ENCODE results near the gene COL9A3. TPM values are rescaled to one million over a fixed set of nuclear protein-coding genes. Genes with fewer than 3 reads are reported as not detected.

COL9A3 gene
- total RNA-seq, 1 experiment from 2014 or later = 8.5 TPM

DNA sequence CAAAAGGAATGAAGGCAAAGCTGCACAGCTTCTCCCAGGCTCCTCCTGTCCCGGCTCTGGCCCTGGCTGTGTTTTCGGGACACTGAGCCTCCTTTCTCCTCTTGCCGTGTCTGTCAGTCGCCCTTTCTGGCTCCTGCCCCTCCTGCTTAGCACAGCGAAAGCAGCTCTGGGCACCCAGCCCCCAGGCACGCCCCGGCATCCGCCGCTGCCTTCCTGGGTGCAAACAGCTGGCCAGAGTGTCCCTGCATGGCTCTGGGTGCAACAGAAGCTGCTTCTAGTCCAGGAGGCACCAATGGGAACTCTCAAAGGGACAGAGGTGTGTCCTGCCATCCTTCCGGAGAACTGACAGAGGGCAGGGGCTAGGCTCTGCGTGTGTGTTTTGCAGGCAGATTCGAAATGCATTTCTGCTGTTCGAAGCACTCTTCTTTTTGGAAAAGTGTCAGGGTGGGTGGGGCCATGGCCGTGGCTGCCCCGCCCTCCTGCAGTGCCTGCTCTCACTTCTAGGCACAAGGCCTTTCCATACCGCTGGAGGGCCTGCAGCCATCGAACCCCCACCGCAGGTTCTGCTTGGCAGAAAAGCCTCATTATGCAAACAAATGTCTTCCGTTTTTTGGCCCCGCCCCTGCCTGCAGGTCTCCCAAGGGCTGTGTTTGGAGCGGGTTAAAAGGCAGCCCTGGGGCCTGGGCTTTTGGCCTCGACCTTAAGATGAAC lies 15.5 kb downstream of the COL9A3 start:
- no peaks in the 10 kb centered on the region for H3K36me3 ChIP-seq (ENCODE audit: low read depth)
- H3F3A ChIP-seq (ENCODE audit: insufficient read depth, low read depth) = peaks cover 15% of the 10 kb centered on the region; the same call in 1 of the 2 replicates
- no peaks in the 10 kb centered on the region for H3K9me2 ChIP-seq (ENCODE audit: insufficient read depth)
- H4K20me1 ChIP-seq (ENCODE audit: insufficient read depth) = no peaks in the 10 kb centered on the region
- no TSS peak for BruUV-seq (replicated peaks)
- ChIA-PET POLR2A (ENCODE audit: unreplicated experiment) (interaction anchor here (0.7 kb wide), 1 partner anchor 56 kb away, joined by 3 read pairs; no protein-coding TSS in a partner anchor), CTCF (interaction anchor here (0.6 to 1.4 kb wide), 2 partner anchors 17 to 38 kb away, joined by 3 to 4 read pairs; no protein-coding TSS in a partner anchor)
- H3K9me3 ChIP-seq (ENCODE audit: insufficient read depth, low read depth) = no peaks in the 10 kb centered on the region
- TF ChIP-seq, protein P1, sequence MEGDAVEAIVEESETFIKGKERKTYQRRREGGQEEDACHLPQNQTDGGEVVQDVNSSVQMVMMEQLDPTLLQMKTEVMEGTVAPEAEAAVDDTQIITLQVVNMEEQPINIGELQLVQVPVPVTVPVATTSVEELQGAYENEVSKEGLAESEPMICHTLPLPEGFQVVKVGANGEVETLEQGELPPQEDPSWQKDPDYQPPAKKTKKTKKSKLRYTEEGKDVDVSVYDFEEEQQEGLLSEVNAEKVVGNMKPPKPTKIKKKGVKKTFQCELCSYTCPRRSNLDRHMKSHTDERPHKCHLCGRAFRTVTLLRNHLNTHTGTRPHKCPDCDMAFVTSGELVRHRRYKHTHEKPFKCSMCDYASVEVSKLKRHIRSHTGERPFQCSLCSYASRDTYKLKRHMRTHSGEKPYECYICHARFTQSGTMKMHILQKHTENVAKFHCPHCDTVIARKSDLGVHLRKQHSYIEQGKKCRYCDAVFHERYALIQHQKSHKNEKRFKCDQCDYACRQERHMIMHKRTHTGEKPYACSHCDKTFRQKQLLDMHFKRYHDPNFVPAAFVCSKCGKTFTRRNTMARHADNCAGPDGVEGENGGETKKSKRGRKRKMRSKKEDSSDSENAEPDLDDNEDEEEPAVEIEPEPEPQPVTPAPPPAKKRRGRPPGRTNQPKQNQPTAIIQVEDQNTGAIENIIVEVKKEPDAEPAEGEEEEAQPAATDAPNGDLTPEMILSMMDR (conservative IDR thresholded peaks at IDR 0.05) = no peak
- no peak for TF ChIP-seq EZH2 (IDR thresholded peaks at IDR 0.05; ENCODE audit: low read depth)
- no peak overlapping the region for H3K4me3 ChIP-seq
- H2AFZ ChIP-seq = no peak overlapping the region
- peak in 1 of 2 experiments; percentile 32 for DNase-seq
- H3K27me3 ChIP-seq (ENCODE audit: insufficient read depth, low read depth) = no peaks in the 10 kb centered on the region
- H3K79me2 ChIP-seq (ENCODE audit: low read depth) = no peaks in the 10 kb centered on the region
- peak overlapping the region; percentile 61 for H3K4me2 ChIP-seq
- intact Hi-C loops (cut with micrococcal nuclease; ENCODE audit: unreplicated experiment) = no loop called here
- H3K4me1 ChIP-seq (replicated peaks; ENCODE audit: insufficient read depth) = peaks cover 33% of the 10 kb centered on the region
- no peak overlapping the region for H3K27ac ChIP-seq

DNA sequence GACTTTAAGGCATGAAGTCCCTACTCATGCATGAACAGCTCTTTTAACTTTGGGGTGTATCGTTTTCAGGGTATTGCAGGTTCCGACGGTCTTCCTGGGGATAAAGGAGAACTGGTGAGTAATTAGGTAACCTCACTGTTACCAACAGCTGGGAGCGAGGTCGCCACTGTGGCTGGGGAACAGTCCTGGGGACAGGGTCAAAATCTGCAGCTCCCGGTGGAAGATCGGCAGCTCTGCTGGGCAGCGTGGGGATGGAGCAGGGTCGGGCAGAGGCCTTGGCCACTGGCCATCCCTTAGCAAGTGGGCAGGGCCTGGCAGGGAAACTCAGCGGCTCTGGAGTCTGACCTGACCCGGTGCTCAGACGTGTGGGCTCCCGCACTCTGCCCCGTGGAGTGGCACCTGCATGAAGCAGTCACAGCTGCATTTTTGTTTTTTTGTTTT lies 16.1 kb downstream of the COL9A3 start:
- H3K9me2 ChIP-seq (ENCODE audit: insufficient read depth) = no peaks in the 10 kb centered on the region
- CTCF ChIA-PET = interaction anchor here (0.6 to 1.4 kb wide), 2 partner anchors 18 to 39 kb away, joined by 3 to 4 read pairs; no protein-coding TSS in a partner anchor
- no peak overlapping the region for H2AFZ ChIP-seq
- POLR2A ChIA-PET (ENCODE audit: unreplicated experiment) = no interaction called here
- intact Hi-C loops (cut with micrococcal nuclease; ENCODE audit: unreplicated experiment) = no loop called here
- H3K27me3 ChIP-seq (ENCODE audit: insufficient read depth, low read depth) = no peaks in the 10 kb centered on the region
- H4K20me1 ChIP-seq (ENCODE audit: insufficient read depth) = no peaks in the 10 kb centered on the region
- H3K79me2 ChIP-seq (ENCODE audit: low read depth) = no peaks in the 10 kb centered on the region
- H3K27ac ChIP-seq = no peak overlapping the region
- peaks cover 15% of the 10 kb centered on the region; the same call in 1 of the 2 replicates for H3F3A ChIP-seq (ENCODE audit: insufficient read depth, low read depth)
- H3K4me3 ChIP-seq = no peak overlapping the region
- H3K9me3 ChIP-seq (ENCODE audit: insufficient read depth, low read depth) = no peaks in the 10 kb centered on the region
- no TSS peak for BruUV-seq (replicated peaks)
- TF ChIP-seq, protein P1 (conservative IDR thresholded peaks at IDR 0.05) = no peak
- no peak for TF ChIP-seq EZH2 (IDR thresholded peaks at IDR 0.05; ENCODE audit: low read depth)
- DNase-seq = no peak
- peaks cover 38% of the 10 kb centered on the region for H3K4me1 ChIP-seq (replicated peaks; ENCODE audit: insufficient read depth)
- H3K4me2 ChIP-seq = peak overlapping the region; percentile 61
- no peaks in the 10 kb centered on the region for H3K36me3 ChIP-seq (ENCODE audit: low read depth)

DNA sequence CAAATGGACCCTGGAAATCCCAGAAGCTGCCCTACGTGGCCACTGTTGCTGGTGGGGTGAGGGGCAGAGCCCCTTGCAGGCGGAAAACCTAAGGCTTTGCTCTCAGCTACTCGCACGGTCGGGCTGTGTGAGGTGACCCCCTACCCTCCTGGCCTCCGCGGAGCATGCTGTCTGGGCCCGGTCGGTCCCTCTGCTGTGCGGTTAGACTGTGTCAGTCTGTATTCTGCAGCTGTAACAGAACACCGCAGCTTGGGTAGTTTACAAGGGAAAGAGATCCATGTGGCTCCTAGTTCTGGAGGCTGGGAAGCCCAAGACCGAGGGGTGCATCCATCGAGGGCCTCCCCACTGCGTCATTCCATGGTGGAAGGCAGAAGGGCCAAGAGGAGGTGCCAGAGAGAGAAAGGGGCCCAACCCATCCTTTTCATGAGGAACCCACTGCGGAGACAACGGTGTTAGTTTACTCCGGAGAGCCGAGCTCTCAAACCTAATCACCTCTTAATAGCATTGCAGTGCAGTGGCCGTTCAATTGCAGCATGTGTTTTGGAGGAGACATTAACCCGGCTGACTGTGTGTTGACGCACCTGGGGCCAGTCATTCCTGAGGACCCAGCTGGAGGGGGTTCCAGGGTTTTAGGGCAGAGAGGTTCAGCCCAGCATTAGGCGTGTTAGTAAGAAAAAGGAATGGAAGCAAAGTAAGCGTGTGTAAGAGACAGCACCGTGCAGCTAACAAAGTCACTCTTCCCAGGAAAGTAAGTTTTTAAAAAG lies 18.3 kb downstream of the COL9A3 start:
- no peak overlapping the region for H3K27ac ChIP-seq
- H3K4me2 ChIP-seq = no peak overlapping the region
- peaks cover 24% of the 10 kb centered on the region; the same call in 1 of the 2 replicates for H3F3A ChIP-seq (ENCODE audit: insufficient read depth, low read depth)
- no peak overlapping the region for H3K4me3 ChIP-seq
- no peak overlapping the region for H2AFZ ChIP-seq
- ChIA-PET POLR2A (ENCODE audit: unreplicated experiment) (interaction anchor here (0.6 kb wide), 2 partner anchors 10 to 1017 kb away, joined by 3 to 4 read pairs; no protein-coding TSS in a partner anchor), CTCF (no interaction called here)
- H3K36me3 ChIP-seq (ENCODE audit: low read depth) = no peaks in the 10 kb centered on the region
- H3K9me2 ChIP-seq (ENCODE audit: insufficient read depth) = no peaks in the 10 kb centered on the region
- DNase-seq = no peak
- no peaks in the 10 kb centered on the region for H4K20me1 ChIP-seq (ENCODE audit: insufficient read depth)
- no peaks in the 10 kb centered on the region for H3K9me3 ChIP-seq (ENCODE audit: insufficient read depth, low read depth)
- intact Hi-C loops (cut with micrococcal nuclease; ENCODE audit: unreplicated experiment) = no loop called here
- BruUV-seq (replicated peaks) = no TSS peak
- H3K27me3 ChIP-seq (ENCODE audit: insufficient read depth, low read depth) = no peaks in the 10 kb centered on the region
- H3K79me2 ChIP-seq (ENCODE audit: low read depth) = no peaks in the 10 kb centered on the region
- H3K4me1 ChIP-seq (replicated peaks; ENCODE audit: insufficient read depth) = peaks cover 44% of the 10 kb centered on the region
- TF ChIP-seq, protein P1 (conservative IDR thresholded peaks at IDR 0.05) = no peak
- TF ChIP-seq EZH2 (IDR thresholded peaks at IDR 0.05; ENCODE audit: low read depth) = no peak

Measured in PC-9 (cell line).